ENCODE measurements around the gene PRSS21.

Gene PRSS21

GRCh38 chr16:2835638-2836493, 18.8 kb downstream of the PRSS21 start (continued):
- no peak for TF ChIP-seq ZSCAN30 (tag by site-specific recombination; IDR thresholded peaks at IDR 0.05)
- no peak for TF ChIP-seq ZNF529 (tag by site-specific recombination; IDR thresholded peaks at IDR 0.05; ENCODE audit: insufficient replicate concordance)
- no peak for TF ChIP-seq ZNF704 (tag by site-specific recombination; IDR thresholded peaks at IDR 0.05)
- no peak for TF ChIP-seq ZNF792 (tag by site-specific recombination; IDR thresholded peaks at IDR 0.05)
- TF ChIP-seq ZNF362 (tag by site-specific recombination; IDR thresholded peaks at IDR 0.05): 0 out of 2 replicates have a peak, but pooled peaks have one; percentile 23
- no peak for TF ChIP-seq OVOL3 (tag by site-specific recombination; IDR thresholded peaks at IDR 0.05)
- TF ChIP-seq ZNF677 (tag by site-specific recombination; IDR thresholded peaks at IDR 0.05): no peak
- no peak for TF ChIP-seq ZIC2 (tag by site-specific recombination; IDR thresholded peaks at IDR 0.05)
- TF ChIP-seq ZNF335 (tag by site-specific recombination; conservative IDR thresholded peaks at IDR 0.05): peak; percentile 75
- TF ChIP-seq ZNF488 (tag by site-specific recombination; IDR thresholded peaks at IDR 0.05): no peak
- 0 out of 2 replicates have a peak, but pooled peaks have one; percentile 50 for TF ChIP-seq ZNF10 (tag by site-specific recombination; IDR thresholded peaks at IDR 0.05)
- peak; percentile 56; the same call in 1 of the 2 replicates for TF ChIP-seq ZNF76 (tag by site-specific recombination; IDR thresholded peaks at IDR 0.05; ENCODE audit: borderline replicate concordance, low read depth)
- TF ChIP-seq ZNF292 (tag by site-specific recombination; IDR thresholded peaks at IDR 0.05; ENCODE audit: borderline replicate concordance, low read depth): no peak
- no peak for TF ChIP-seq MZF1 (tag by site-specific recombination; IDR thresholded peaks at IDR 0.05; ENCODE audit: borderline replicate concordance)
- no peak for TF ChIP-seq ZNF157 (tag by site-specific recombination; IDR thresholded peaks at IDR 0.05)
- no peak for TF ChIP-seq KLF7 (tag by site-specific recombination; IDR thresholded peaks at IDR 0.05; ENCODE audit: borderline replicate concordance)
- TF ChIP-seq ZSCAN4 (tag by site-specific recombination; IDR thresholded peaks at IDR 0.05): no peak
- TF ChIP-seq ZXDB (tag by site-specific recombination; IDR thresholded peaks at IDR 0.05): 0 out of 2 replicates have a peak, but pooled peaks have one; percentile 46
- TF ChIP-seq ZSCAN18 (tag by site-specific recombination; IDR thresholded peaks at IDR 0.05): no peak
- TF ChIP-seq ZNF169 (tag by site-specific recombination; IDR thresholded peaks at IDR 0.05): no peak
- TF ChIP-seq ZNF549 (tag by site-specific recombination; IDR thresholded peaks at IDR 0.05): no peak
- no peak for TF ChIP-seq SCRT2 (tag by site-specific recombination; IDR thresholded peaks at IDR 0.05)
- TF ChIP-seq MEIS1 (CRISPR knock-in tag; IDR thresholded peaks at IDR 0.05; ENCODE audit: borderline replicate concordance): no peak
- TF ChIP-seq ATF2 (tag by site-specific recombination; IDR thresholded peaks at IDR 0.05; ENCODE audit: low read depth): no peak
- TF ChIP-seq WT1 (tag by site-specific recombination; IDR thresholded peaks at IDR 0.05): no peak
- no peak for TF ChIP-seq ZNF645 (tag by site-specific recombination; IDR thresholded peaks at IDR 0.05)
- TF ChIP-seq ZNF112 (tag by site-specific recombination; IDR thresholded peaks at IDR 0.05): no peak
- no peak for TF ChIP-seq ZBTB8A (tag by site-specific recombination; IDR thresholded peaks at IDR 0.05)
- TF ChIP-seq ZSCAN5A (tag by site-specific recombination; IDR thresholded peaks at IDR 0.05): no peak
- TF ChIP-seq SETDB1 (IDR thresholded peaks at IDR 0.05; ENCODE audit: insufficient read length, low read length): no peak
